Activated CD4-positive, alpha-beta T cell treated with anti-CD3 and anti-CD28 coated beads, Interleukin-2, amount 10 ng/mL, durations not matched to agents 24 days and 14 days (primary cell): ENCODE measurements around the gene TRAPPC2. TPM values are rescaled to one million over a fixed set of nuclear protein-coding genes. Genes with fewer than 3 reads are reported as not detected.
"Not testable (repeated sequence)": the region's sequence is repeated elsewhere in the genome, so short reads cannot be mapped to it uniquely, and the experiment has no call there.

ENCODE experiments used
- DNase-seq: peaks from one replicate; pipeline ENCODE4 v3.0.0; 2022
- H3K27ac Mint-ChIP-seq: one replicate; pipeline ENCODE4 v1.8.0; 2022; ENCODE audit warnings: mild to moderate bottlenecking, mixed read lengths
- H3K27me3 Mint-ChIP-seq: one replicate; pipeline ENCODE4 v1.8.0; 2022; ENCODE audit warnings: mixed read lengths
- H3K36me3 Mint-ChIP-seq: one replicate; pipeline ENCODE4 v1.8.0; 2022; ENCODE audit warnings: low read depth, mild to moderate bottlenecking, mixed read lengths
- H3K4me1 Mint-ChIP-seq: one replicate; pipeline ENCODE4 v1.8.0; 2021; ENCODE audit warnings: mixed read lengths
- H3K4me3 Mint-ChIP-seq: one replicate; pipeline ENCODE4 v1.8.0; 2022; ENCODE audit warnings: mild to moderate bottlenecking, moderate library complexity, mixed read lengths
- H3K9me3 Mint-ChIP-seq: one replicate; pipeline ENCODE4 v1.8.0; 2021; ENCODE audit warnings: mixed read lengths
- intact Hi-C: fragments of 100-400 bp; cut with micrococcal nuclease; formaldehyde crosslinking; loops from one replicate; pipeline ENCODE4 v1.15.1; 2023
- total RNA-seq: library from RNA; stranded (reverse); gene quantifications from 2 replicates; pipeline ENCODE4 v1.2.3, GENCODE V29; 2022

The TRAPPC2 gene
- total RNA-seq, 1 donor from 2014 or later = 15.4 TPM

DNA sequence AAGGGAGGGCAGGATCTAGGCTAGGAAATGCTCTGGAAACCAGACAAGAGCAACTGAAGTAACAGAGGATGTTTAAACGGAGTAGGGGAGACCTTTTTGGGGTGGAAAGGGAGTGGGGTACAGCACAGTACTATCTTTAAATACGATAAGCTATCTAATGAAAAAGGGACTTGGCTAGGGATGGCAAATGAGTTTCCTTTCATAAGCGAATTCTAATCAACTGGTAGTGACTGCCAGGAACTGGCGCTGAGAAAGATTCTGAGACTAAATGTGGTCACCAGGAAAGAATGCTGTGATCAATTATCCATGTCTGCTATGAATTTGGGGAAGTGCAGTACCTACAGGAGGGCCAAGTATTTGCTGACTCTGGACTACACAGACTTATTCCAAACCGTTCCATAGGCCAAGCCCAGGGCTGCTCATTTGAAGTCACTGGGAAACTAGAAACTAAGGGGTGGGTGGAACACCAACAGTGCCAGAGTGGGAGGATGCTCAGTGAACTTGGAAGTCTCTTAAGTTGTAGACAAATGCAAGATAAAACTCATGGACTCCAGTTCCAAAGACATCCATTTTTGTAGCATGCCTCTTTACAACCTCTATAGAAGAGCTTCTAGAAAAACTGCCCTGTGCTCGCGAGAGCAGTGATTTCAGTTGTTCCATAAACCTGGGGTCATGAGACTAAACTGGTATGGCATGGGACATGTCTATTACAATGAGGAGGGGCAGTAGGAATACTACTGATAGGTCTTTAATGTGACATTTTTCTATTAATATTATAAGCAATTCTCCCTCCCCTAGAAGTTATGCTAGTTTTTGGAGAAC is 2.0 kb downstream of the TRAPPC2 start:
- intact Hi-C loops = loop anchor here (10.0 kb wide), 3 partner anchors 638 to 1422 kb away; no protein-coding TSS in a partner anchor
- no peaks in the 10 kb centered on the region for H3K9me3 Mint-ChIP-seq
- peaks cover 40% of the 10 kb centered on the region for H3K4me1 Mint-ChIP-seq
- H3K36me3 Mint-ChIP-seq = peaks cover 64% of the 10 kb centered on the region
- peak overlapping the region; percentile 47 for H3K4me3 Mint-ChIP-seq
- DNase-seq = no peak
- H3K27ac Mint-ChIP-seq = peak overlapping the region; percentile 9
- no peaks in the 10 kb centered on the region for H3K27me3 Mint-ChIP-seq

- not testable (repeated sequence) for DNase-seq, H3K9me3 Mint-ChIP-seq, H3K4me3 Mint-ChIP-seq, H3K27me3 Mint-ChIP-seq, H3K27ac Mint-ChIP-seq
- Mint-ChIP-seq H3K36me3 (peaks cover 75% of the 10 kb centered on the region), H3K4me1 (peaks cover 48% of the 10 kb centered on the region)
- intact Hi-C loops = loop anchor here (10.0 kb wide), 3 partner anchors 636 to 1424 kb away; no protein-coding TSS in a partner anchor
Observed at GRCh38 chrX:13730523-13730922, 3.9 kb downstream of the TRAPPC2 start.

DNA sequence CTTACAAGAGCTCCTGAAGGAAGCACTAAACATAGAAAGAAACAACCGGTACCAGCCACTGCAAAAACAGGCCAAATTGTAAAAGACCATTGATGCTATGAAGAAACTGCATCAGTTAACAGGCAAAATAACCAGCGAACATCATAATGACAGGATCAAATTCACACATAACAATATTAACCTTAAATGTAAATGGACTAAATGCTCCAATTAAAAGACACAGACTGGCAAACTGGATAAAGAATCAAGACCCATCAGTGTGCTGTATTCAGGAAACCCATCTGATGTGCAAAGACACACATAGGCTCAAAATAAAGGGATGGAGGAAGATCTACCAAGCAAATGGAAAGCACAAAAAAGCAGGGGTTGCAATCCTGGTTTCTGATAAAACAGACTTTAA is 7.8 kb downstream of the TRAPPC2 start:
- H3K27me3 Mint-ChIP-seq, DNase-seq, intact Hi-C loops, H3K9me3 Mint-ChIP-seq: not testable (repeated sequence)
- Mint-ChIP-seq H3K36me3 (peaks cover 67% of the 10 kb centered on the region), H3K4me1 (peaks cover 37% of the 10 kb centered on the region), H3K4me3 (peak overlapping the region; percentile 24), H3K27ac (peak overlapping the region; percentile 26)

- H3K27me3 Mint-ChIP-seq, intact Hi-C loops, H3K9me3 Mint-ChIP-seq: not testable (repeated sequence)
- H3K4me1 Mint-ChIP-seq = peaks cover 32% of the 10 kb centered on the region
- H3K36me3 Mint-ChIP-seq = peaks cover 56% of the 10 kb centered on the region
- peak overlapping the region; percentile 75 for H3K27ac Mint-ChIP-seq
- DNase-seq = peak; percentile 75
- peak overlapping the region; percentile 66 for H3K4me3 Mint-ChIP-seq
Observed at GRCh38 chrX:13724878-13725277, 9.5 kb downstream of the TRAPPC2 start.

- Mint-ChIP-seq H3K27me3 (no peaks in the 10 kb centered on the region), H3K4me1 (peaks cover 32% of the 10 kb centered on the region), H3K9me3 (peaks cover 4% of the 10 kb centered on the region), H3K36me3 (peaks cover 49% of the 10 kb centered on the region), H3K4me3 (no peak overlapping the region), H3K27ac (no peak overlapping the region)
- intact Hi-C loops = no loop called here
- no peak for DNase-seq
Observed at GRCh38 chrX:13721819-13722519, 12.5 kb downstream of the TRAPPC2 start.

- H3K36me3 Mint-ChIP-seq = peaks cover 46% of the 10 kb centered on the region
- H3K27me3 Mint-ChIP-seq = no peaks in the 10 kb centered on the region
- DNase-seq = no peak
- H3K4me3 Mint-ChIP-seq = no peak overlapping the region
- intact Hi-C loops = no loop called here
- H3K4me1 Mint-ChIP-seq = peaks cover 28% of the 10 kb centered on the region
- no peak overlapping the region for H3K27ac Mint-ChIP-seq
- H3K9me3 Mint-ChIP-seq = no peaks in the 10 kb centered on the region
Observed at GRCh38 chrX:13721371-13721770, 13.0 kb downstream of the TRAPPC2 start.

- Mint-ChIP-seq H3K27me3 (no peaks in the 10 kb centered on the region), H3K4me1 (peaks cover 19% of the 10 kb centered on the region), H3K4me3 (no peak overlapping the region), H3K9me3 (no peaks in the 10 kb centered on the region), H3K27ac (no peak overlapping the region), H3K36me3 (peaks cover 48% of the 10 kb centered on the region)
- peak; percentile 59 for DNase-seq
- intact Hi-C loops = no loop called here
Observed at GRCh38 chrX:13719192-13719856, 15.1 kb downstream of the TRAPPC2 start.

DNA sequence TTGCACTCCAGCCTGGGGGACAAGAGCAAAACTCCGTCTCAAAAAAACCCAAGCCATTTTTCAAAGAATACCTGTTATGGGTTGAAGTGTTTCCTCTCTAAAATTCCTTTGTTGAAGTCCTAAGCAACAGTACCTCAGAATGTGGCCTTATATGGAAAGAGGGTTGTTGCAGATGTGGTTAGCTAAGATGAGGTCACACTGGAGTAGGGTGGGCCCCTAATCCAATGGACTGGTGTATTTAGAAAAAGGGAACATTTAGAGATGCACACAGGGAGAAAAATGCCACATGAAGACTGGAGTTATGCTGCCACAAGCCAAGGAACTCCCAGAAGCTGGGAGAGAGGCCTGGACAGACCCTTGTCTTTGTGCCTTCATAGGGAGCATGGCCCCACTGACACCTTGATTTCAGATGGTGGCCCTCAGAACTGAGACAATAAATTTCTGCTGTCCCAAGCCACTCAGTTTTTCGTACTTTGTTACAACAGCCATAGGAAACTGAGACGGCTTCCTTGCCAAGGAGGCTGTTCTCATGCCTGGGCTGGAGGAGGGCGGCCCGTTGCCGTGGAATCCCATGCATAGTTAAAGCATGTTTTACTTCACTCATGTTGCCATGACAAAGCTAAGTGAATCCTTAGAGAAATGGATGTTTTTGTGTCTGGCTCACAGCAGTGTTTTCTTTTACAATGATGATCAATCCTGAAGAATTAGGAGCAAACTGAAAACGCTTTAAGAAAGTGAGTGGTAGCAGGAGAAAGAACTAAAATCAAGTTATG is 16.5 kb downstream of the TRAPPC2 start:
- DNase-seq = no peak
- Mint-ChIP-seq H3K4me3 (no peak overlapping the region), H3K27ac (no peak overlapping the region), H3K4me1 (peaks cover 13% of the 10 kb centered on the region), H3K9me3 (no peaks in the 10 kb centered on the region), H3K36me3 (peaks cover 39% of the 10 kb centered on the region), H3K27me3 (no peaks in the 10 kb centered on the region)
- intact Hi-C loops = no loop called here

GRCh38 chrX:13716905-13717304 is 17.5 kb downstream of the TRAPPC2 start:
- Mint-ChIP-seq H3K9me3 (no peaks in the 10 kb centered on the region), H3K36me3 (peaks cover 43% of the 10 kb centered on the region), H3K4me1 (peaks cover 12% of the 10 kb centered on the region), H3K27ac (no peak overlapping the region), H3K27me3 (no peaks in the 10 kb centered on the region), H3K4me3 (no peak overlapping the region)
- DNase-seq = peak; percentile 64
- intact Hi-C loops = no loop called here

- Mint-ChIP-seq H3K36me3 (peaks cover 48% of the 10 kb centered on the region), H3K4me1 (peaks cover 14% of the 10 kb centered on the region), H3K9me3 (no peaks in the 10 kb centered on the region), H3K27me3 (no peaks in the 10 kb centered on the region), H3K4me3 (no peak overlapping the region), H3K27ac (no peak overlapping the region)
- DNase-seq = no peak
- intact Hi-C loops = no loop called here
Observed at GRCh38 chrX:13716455-13716854, 18.0 kb downstream of the TRAPPC2 start.

- Mint-ChIP-seq H3K4me1 (peaks cover 3% of the 10 kb centered on the region), H3K4me3 (no peak overlapping the region), H3K36me3 (peaks cover 41% of the 10 kb centered on the region)
Observed at GRCh38 chrX:13711141-13711540, 23.3 kb downstream of the TRAPPC2 start.

GRCh38 chrX:13703589-13703988 is 30.8 kb downstream of the TRAPPC2 start:
- peaks cover 15% of the 10 kb centered on the region for H3K36me3 Mint-ChIP-seq
- DNase-seq = no peak
- intact Hi-C loops = no loop called here
- H3K27me3 Mint-ChIP-seq = no peaks in the 10 kb centered on the region
- H3K27ac Mint-ChIP-seq = no peak overlapping the region
- H3K4me3 Mint-ChIP-seq = no peak overlapping the region
- peaks cover 14% of the 10 kb centered on the region for H3K4me1 Mint-ChIP-seq
- no peaks in the 10 kb centered on the region for H3K9me3 Mint-ChIP-seq

More at GRCh38 chrX:13711141-13711540, 23.3 kb downstream of the TRAPPC2 start:
- intact Hi-C loops = no loop called here
- no peak overlapping the region for H3K27ac Mint-ChIP-seq
- no peak for DNase-seq
- H3K27me3 Mint-ChIP-seq = no peaks in the 10 kb centered on the region
- H3K9me3 Mint-ChIP-seq = no peaks in the 10 kb centered on the region

DNA sequence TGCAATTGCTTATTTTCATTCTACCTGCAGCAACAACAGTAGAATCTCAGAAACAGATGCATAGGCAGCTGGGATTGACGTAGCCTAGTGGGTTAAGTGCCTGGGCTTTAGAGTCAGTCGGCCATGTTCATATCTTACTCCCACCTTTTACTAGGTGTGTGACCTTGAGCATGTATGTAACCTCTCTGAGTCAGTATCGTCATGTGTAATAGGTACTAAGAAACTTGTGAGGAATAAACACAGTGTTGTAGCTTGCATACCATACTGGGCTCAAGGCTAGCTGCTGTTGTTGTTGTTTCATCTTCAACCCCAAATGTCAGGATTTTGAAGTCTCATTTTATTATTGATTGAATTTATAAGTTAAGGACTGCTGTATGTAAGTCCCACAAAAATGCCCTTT is 31.3 kb downstream of the TRAPPC2 start:
- H3K27ac Mint-ChIP-seq = no peak overlapping the region
- H3K9me3 Mint-ChIP-seq = no peaks in the 10 kb centered on the region
- no peak overlapping the region for H3K4me3 Mint-ChIP-seq
- peaks cover 14% of the 10 kb centered on the region for H3K4me1 Mint-ChIP-seq
- peaks cover 13% of the 10 kb centered on the region for H3K36me3 Mint-ChIP-seq
- H3K27me3 Mint-ChIP-seq = no peaks in the 10 kb centered on the region
- no peak for DNase-seq
- intact Hi-C loops = no loop called here
